ENCODE data around the gene MICAL1.

Gene MICAL1

DNA sequence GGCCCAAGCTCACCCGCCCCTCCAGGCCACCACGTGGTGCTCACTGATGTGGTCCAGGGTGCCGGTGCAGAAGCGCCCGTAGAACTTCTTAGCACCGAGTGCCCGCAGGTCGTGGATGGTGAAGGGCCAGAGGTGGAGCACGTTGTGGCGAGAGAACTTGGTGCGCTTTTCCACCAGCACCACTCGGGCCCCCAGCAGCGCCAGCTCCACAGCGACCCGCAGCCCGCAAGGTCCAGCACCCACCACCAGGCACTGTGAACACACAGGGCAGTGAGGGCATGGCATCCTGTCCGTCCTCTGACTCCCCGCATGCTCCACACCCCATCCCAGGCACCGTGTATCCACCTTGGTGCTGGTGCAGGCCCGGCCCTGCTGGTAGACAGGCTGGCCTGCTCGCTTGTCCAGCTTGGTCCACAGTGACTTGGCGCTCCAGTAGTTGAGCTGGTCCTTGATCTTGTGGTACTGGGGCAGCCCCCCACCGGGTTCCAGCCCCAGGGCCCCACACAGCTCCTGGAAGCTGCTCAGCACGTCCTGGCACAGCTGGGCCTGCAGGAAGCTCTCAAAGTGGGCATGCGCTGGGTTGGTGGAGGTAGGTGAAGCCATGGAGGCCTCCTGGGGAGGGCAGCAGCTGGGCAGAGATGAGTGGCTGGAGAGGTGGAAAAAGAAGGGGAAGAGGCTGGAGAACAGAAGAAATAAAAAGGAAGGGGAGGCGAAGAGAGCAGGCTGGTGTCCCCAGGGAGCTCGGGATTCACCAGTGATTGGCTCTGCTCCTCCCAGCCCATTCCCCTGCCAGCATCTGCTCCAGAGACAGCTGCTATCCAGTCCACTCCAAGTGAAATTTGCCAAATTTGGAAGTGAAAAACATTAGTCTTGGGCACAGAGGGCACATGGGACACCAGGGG, 1.7 kb downstream of the MICAL1 start:
- DNase-seq, result no peak

DNA sequence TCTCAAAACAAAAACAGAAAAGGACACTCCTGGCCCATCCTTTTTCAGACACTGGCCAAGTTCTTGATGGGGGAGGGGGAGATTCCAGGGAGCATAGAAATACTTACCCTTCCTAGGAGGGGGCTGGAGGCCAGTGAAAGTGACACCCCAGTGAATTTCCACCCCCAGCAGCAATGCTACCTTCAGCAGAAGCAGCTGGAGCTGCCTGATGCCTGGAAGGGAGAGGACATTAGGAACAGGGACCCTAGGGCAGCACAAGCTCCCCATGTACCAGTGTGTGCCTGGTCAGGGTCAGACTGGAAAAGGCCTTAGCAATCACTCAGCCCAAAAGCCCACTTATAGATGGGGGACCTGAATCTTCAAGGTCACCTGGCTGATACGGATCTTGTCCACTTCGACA, 2.4 kb downstream of the MICAL1 start:
- DNase-seq, result no peak

DNA sequence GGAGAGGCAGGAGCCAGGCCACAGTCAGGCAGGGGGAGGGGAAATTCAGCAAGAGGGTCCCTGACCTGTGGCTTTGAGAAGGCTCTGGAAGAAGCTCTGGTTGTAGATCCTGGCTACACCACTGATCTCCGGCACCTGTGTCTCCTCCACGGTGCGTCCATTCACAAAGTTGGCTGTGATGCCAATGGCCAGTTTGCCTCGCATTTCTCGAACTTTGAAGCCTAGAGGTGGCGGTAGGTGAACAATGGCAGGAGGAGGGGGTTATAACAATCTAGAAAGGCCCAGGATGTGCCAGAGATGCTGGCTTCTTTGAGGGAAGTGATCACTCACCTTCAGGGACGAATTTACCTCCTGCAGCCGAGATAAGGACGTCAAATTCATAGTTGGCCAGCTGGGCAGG, 3.4 kb downstream of the MICAL1 start:
- no peak for DNase-seq

DNA sequence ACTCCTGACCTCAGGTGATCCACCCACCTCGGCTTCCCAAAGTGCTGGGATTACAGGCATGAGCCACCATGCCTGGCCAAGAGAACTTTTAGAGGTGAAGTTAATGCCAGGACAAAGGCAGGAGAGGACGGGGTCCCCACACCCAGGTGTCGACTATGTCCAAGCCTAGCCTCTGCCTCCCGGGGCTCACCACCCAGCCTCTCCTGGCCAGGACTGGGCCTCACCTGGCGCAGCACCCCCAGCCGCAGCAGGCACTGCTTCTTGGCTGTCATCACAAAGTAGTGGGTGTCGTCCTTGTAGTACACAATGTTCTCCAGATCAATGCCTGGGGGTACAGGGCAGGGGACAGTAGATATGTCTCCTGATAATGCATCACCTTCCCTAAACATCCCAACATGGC, 4.2 kb downstream of the MICAL1 start:
- DNase-seq, result no peak

DNA sequence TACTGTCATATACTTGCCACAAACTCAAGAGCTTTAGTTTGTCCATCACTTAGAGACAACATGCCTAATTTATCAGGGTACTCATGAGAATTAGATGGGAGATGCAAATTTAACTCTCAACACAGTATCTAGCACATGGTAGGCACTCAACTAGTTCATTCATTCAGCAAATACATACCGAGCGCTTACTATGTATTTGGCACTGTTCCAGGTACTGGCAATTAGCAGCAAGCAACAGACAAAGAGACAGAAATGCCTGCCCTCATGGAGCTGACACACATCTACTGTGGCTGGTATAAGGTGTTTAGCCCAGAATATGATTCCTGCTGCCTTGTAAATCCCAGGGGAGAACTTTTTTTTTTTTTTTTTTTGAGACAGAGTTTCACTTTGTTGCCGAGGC, 4.8 kb downstream of the MICAL1 start:
- no peak for DNase-seq

DNA sequence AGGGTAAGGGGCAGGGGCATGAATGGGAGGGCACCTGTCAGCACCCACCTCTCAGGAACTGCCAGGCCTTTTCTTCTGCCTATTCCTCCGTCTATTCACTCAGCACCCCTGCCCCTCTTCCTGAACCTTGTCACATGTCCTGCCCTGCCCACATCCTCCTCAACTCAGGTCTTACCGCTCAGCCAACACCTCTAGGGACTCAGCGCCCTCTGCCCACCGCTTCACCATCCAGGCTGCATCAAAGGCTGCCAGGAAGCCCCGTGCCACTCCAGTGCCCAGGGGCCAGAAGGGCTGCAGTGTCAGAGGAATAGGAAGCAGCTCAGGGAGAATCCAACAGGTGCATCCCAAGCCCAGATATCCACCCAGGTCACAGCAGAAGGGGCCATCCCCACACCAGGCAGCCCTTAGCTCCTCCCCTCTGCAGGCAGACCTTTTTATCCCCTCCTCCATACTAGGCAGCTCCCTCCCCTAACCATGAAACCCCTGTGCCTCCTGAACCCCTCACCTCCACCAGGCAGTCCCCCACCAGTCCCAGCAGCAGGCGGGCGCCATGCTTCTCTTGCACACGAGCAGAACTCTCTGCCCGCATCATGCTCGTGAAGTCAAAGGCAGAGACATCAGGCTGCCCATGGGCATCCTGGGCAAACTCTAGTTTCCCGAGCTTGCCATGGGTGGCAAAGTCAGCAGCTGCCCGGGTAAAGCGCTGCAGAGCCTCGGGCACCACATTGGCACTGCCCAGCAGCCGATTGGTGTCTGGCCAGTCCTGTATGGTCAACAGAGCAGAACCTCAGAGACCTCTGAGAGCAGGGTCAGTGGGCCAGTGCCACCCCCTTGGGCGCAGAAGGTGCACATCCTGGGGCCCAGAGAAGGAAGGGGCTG, 5.5 kb downstream of the MICAL1 start:
- no peak for DNase-seq

DNA sequence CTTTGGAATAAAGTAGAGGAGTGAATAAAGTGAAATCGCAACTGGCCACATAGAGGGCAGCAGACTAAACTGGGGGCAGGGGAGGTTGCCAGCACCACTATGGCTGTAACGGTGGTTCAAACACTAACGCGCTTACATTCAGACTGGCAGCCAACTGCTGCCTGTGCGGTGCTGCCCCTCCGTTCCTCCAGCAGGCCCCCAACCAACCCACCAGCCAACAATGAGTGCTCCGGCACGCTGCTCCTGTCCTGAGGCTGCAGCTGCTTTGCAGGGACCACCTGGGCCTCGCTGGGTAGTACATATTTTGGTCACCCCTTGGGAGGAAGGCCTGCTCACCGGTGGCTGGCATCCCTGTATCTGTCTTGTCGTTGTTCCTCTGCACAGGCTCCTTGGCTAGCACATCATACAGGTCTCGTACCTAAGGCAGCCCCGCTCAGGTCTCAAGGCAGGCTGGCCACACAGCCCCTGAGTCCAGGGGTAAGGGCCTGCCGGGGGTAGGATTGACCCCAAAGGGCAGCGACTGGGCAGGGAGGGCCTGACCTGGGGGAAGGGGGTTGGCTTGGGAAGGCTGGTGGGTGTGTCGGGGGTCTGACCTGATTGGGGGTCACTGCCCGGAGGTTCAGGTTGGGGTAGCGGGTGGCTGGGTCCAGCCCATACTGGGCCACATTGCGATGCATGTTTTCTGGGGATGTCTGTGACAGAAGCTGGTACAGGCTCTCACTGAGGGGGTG, 6.3 kb downstream of the MICAL1 start:
- DNase-seq, result no peak

DNA sequence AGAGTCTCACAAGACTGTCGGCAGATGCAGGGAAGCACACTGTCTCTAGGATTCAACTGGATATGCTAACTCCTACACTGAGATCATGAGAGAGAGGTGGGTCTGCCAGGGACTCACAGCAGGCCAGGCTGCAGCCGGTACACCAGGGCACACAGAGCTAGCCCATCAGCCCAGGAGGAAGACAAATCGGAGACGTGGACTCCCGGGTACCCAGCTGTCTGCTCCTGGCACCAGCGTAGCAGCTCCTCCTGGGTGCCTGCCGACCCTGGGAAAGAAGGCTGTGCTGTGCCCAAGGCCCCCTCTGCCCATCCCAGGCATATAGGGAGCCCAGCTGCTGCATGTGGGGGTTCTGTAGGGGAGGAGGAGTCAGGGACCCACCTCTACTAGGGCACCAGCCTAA, 7.0 kb downstream of the MICAL1 start:
- no peak for DNase-seq

DNA sequence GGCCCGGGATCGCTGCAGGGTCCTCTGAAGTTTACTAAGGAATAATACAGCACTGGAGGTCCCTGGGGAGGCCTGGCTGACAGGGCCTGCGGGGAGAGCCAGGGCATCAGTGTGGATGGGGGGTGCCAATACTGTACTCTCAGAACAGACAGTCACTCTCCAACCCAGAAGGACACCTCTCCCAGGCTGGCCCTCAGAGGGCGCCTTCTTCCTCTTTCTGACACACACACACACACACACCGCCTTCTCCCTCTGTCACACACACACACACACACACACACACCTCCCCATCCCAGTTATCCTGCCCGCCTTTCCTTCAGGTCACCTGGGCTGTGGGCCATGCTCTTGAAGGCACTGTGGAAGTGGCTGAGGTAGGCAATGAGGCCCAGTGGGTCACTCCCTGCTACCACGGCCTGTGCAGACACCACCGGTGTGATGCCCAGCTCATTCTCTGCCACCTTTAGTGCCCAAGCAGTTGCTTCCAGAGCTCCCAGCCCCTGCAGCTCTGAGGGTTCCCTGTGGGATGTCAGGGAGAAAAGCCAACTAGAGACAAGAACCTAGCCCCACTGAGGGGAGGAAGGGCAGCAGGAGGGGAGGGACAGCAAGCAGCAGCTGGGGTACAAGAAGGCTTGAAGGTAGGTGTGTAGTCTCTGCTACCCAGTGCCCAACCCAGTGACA, 7.6 kb downstream of the MICAL1 start:
- no peak for DNase-seq

DNA sequence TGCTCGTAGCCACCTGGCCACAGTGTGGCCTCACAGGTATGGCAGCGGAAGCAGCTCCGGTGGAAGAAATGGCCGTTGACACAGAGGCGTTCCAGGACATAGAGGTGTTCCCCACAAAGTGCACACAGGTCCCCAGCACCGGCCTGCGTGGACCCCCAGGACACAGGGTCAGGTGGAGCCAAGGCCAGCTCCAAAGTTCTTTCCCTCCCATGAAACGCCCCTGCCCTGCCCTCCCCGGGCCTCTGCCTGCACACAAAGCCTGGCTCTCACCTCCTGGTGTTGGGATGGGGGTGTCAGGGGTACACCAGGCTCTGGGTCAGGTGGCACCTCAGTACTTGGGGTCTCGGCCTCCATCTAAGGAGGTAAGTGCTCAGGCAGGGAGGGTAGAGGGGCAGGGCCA, 8.5 kb downstream of the MICAL1 start:
- DNase-seq, result no peak

DNA sequence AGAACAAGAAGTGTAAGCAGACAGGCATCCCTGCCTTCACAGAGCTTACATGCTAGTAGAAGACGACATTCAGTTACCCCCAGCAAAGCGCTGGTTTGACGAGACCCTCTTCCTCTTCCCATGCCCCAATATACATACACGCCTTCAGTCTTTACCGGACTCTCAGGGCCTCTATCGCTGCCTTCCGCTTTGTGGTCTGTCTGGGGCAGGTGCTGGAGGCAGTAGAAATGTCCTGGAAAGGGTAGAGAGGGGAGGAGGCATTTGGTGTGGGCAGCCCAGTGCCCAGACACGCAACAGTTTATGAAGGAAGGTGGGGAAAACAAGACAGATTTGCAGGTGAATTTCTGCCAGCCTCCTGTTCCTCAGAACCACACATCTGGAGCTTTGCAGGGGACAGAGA, 9.0 kb downstream of the MICAL1 start:
- DNase-seq, result no peak

DNA sequence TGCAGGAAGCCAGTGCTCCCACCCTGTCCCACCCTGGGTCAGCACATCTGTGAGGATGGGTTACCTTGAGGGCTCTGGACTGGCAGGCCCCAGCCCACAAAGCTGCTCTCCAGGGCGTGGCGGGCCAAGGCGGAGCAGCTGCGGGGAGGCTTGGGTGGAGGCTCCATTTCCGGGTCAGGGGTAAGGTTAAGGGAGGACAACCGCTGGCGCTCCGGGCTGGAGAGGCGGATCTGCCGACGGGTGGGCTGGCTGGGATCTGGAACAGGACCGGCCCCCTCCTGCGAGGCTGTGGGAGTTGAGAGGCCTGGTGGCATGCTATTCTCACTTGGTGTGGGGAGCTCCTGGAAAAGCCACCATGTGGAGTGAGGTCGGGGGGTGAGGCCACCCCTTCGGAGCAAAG, 9.5 kb downstream of the MICAL1 start:
- no peak for DNase-seq

DNA sequence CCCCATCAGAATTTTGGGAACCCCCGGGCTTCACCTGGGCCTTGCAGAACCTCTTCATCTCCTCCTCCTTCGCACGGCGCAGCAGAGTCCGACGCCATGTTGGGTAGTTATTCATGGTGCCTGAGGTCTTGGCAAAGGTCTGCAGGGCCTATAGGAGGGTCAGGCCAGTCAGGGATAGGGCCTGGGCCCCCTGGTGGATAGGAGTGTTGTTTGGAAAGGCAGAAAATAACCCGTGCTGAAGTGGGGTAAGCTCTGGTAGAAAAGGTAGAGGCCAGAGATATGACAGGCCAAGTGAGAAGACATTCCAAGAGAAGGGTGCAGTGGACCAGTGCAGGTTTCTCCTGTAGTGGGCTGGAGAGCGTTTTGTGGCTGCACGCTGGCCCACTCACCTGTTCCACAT, 10.2 kb downstream of the MICAL1 start:
- DNase-seq, result no peak

DNA sequence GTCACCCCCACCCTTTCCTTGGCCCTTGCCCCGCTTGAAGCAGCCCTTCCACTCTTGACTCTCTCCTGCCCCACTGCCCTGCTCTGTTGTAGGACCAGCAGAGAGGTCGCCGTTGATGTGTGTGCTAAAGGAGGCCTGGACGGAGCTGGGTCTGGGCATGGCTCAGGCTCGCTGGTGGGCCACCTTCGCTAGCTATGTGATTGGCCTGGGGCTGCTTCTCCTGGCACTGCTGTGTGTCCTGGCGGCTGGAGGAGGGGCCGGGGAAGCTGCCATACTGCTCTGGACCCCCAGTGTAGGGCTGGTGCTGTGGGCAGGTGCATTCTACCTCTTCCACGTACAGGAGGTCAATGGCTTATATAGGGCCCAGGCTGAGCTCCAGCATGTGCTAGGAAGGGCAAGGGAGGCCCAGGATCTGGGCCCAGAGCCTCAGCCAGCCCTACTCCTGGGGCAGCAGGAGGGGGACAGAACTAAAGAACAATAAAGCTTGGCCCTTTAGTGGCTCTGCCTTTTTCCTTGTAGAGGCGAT, 12.1 kb downstream of the MICAL1 start:
- no peak for DNase-seq

DNA sequence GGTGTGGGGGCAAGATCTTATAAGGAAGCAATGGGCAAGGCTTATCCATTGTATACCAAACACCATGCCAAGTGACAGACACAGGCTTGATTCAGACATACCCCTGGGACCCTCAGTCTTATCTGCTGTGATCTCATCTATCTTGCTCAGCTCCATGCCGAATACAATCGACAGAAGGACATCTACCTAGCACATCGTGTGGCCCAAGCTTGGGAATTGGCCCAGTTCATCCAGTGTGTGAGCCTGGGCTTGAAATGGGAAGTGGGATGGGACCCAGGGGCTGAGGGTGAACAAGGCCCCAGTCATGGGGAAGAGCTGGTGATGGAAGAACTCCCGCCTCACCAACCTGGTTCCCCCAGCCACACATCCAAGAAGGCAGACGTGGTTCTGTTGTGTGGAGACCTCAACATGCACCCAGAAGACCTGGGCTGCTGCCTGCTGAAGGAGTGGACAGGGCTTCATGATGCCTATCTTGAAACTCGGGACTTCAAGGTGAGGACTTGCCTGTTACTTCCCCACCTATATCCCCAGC, 13.1 kb downstream of the MICAL1 start:
- no peak for DNase-seq

DNA sequence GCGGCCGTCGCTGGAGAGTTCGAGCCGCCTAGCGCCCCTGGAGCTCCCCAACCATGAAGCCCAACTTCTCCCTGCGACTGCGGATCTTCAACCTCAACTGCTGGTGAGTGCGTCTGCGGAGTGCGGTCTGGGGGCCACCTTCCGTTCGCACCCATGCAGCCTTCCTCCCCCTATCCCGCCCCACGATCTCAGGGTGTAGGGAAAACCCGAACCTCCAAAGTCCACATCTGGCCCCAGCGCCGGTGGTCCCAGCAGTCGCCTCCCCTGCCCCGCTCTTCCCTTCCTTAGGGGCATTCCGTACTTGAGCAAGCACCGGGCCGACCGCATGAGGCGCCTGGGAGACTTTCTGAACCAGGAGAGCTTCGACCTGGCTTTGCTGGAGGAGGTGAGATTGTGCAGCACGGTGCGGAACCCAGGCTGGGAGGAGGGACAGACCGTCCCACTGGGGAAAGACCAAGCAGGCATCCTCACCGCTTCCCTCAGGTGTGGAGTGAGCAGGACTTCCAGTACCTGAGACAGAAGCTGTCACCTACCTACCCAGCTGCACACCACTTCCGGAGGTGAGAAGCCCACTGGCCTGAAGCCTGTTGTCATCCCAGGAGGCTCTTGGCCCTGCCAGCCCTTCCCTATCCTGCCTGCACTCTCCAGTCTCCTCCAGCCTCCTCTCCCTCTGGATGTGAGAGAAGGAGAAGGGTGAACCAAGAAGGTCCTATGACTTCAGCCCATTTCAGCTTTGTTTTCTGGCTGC, 14.3 kb downstream of the MICAL1 start:
- peak; percentile 45 for DNase-seq

DNA sequence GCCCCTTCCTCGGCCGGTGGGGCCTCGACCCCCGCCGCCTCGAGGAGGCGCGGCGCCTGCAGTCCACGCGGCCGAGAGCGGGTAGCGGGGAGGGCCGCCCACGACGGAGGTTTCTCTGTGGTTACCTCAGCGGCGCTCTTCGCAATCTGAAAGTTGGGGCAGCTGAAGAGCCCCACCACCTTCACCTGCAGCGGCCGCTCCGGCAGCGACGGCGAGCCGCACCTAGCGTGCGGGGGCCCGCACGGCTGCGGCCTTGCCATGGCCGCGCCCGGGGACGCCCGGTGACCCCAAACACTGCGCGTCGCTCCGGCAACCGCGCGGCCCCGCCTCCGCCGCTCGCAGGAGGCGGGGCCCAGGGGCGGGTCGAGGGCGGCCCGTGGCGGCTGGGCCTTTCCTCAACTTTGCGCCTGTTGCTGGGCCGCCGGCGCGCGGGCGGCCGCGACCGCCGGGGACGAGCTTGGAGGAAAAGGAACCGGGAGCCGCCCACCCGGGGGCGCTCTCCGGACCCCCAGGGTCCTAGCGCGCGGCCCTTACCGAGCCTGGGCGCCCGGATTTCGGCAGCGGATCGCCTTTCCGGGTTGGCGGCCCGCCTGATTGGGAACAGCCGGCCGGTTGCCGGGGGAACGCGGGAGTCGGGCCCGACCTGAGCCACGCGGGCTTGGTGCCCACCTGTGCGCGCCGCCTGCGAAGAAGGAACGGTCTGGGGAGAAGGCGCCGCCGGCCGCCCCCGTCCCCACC, 15.1 kb downstream of the MICAL1 start, which contains the start of the genes PPIL6 and SMPD2:
Gene PPIL6, minus strand, starts transcription at position 298 of the 738 bp plus-strand sequence. Its CDS starts 38 bp downstream, at position 260.
Gene SMPD2, plus strand, starts transcription at position 394 of the 738 bp plus-strand sequence. CDS start 398 bp downstream, outside the sequence.
- peak; percentile 78 for DNase-seq

DNA sequence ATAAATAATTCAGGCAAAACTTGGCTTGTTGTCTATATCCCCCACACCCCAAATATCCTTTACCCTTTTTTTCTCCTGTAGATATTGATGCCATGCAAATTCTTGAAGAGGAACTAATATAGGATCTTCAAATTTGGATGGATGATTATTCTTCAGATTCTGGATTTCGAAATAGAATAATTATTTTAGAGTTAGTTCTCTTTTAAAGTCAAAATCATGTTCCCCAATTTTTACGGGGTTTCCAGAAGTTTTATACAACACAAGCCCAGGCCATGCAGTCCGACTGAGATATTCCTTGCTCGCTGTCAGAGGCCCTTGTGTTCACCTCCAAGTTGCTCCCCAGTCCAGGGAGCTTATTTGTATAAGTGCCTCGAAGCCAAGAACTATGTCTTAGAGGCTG, 19.5 kb downstream of the MICAL1 start:
- no peak for DNase-seq

DNA sequence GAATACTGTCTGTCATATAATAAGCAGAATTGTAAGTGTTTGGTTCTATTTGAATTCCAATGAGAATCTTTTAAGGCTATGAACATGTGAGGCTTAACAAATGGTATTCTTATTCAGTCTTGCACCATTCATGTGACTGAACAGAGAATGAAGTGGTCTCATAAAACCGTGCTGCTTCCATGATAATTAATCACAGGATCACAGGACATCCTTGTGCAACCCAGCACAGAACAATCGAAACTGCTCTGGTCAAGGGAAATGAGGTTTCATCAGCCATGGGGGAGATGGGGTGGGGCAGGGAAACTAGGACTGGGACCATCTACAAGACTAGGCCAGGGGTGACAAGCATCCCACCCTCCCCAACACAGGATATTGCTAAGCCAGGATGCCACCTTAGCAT, 21.1 kb downstream of the MICAL1 start:
- no peak for DNase-seq

DNA sequence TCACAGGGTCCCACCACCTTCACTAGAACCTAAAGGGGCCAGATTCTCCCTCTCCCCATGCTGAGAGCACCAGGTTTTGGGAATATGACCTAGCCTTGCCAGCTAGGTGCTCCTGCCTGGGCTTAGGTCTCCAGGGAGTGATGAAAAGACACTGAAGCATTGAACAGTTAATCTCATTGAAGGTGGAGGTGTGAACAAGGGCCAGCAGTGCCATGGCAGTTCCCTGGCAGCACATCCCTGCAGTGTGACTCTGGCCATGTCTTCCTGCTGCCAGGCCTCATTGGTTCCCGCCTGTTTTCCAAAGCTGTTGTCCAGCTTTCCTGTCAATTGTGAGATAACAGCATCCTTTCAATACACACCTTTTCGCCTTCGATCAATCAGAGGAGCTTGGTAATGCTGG, 26.1 kb downstream of the MICAL1 start:
- DNase-seq, result no peak
